Frontal cortex (tissue), 4 donors: ENCODE data around the gene MKRN2. TPM values are rescaled to one million over a fixed set of nuclear protein-coding genes. Genes with fewer than 3 reads are reported as not detected.
A peak's percentile ranks its signal among the peaks of the same experiment; 100 is the strongest.
"Not testable (repeated sequence)": the region's sequence is repeated elsewhere in the genome, so short reads cannot be mapped to it uniquely, and the experiment has no call there.

Source experiments
- DNase-seq, 2 donors: peaks; one replicate each; pipeline ENCODE4 v3.0.0; 2012; ENCODE audit warnings: low spot score in 2 of 2
- FAIRE-seq: peaks from 2 replicates; lab custom pipeline; 2012; peaks lifted over from hg19 to GRCh38; lab: Jason Lieb, UNC
- total RNA-seq: library from RNA; depleted of rRNA; stranded (reverse); fragments of >200 nt; gene quantifications from one replicate; pipeline ENCODE4 v1.2.3, GENCODE V29; 2014
- donor health status: control.
- donor health status: control.
- donor health status: control.

The MKRN2 gene, protein sequence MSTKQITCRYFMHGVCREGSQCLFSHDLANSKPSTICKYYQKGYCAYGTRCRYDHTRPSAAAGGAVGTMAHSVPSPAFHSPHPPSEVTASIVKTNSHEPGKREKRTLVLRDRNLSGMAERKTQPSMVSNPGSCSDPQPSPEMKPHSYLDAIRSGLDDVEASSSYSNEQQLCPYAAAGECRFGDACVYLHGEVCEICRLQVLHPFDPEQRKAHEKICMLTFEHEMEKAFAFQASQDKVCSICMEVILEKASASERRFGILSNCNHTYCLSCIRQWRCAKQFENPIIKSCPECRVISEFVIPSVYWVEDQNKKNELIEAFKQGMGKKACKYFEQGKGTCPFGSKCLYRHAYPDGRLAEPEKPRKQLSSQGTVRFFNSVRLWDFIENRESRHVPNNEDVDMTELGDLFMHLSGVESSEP
- total RNA-seq = 35.5 TPM

DNA sequence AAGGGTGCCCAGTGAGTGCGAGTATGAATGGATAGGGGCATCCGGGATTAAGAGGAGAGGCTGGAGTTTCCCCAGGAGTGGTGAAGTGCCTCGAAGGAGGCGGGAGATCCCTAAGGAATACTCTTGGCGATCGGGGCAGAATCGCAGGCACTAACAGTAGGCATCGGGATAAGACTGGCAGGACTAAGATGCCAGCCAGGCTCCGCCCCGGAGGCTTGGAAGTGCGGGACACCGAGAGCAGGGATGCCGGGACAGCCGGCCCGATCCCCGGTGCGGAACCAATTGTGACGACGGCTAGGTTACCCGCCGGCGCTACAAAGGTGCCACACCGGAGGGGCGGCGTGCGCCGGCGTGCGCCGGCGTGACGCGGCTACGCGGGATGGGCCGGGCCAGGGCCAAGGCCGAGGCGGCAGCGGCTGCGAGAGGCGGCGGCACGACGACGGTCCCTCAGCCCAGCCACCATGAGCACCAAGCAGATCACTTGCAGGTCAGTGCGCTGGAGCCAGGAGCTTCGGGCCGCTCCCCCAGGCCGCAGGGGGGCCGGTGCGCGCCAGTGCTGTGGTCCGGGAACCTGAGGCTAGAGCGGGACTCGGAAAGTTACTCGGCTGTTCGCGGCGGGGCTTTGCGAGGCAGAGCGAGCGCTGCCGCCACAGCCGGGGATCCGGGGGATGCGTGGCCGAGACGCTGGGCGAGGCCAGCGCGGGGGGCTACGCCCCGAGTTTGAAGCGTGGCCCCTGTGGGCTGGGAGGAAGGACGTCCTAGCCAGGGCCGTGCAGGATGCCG is at the start of gene MKRN2:
MKRN2 (plus strand) TSS at position 398 of the 783 bp plus-strand sequence; CDS start at position 462, 64 bp downstream.
- FAIRE-seq = no peak
- peak; percentile 88 for DNase-seq

- DNase-seq (no peak), FAIRE-seq (no peak)
Observed at GRCh38 chr3:12507591-12508281, 49.2 kb upstream of the MKRN2 start.

GRCh38 chr3:12508291-12508700 is 48.6 kb upstream of the MKRN2 start:
- DNase-seq = no peak

DNA sequence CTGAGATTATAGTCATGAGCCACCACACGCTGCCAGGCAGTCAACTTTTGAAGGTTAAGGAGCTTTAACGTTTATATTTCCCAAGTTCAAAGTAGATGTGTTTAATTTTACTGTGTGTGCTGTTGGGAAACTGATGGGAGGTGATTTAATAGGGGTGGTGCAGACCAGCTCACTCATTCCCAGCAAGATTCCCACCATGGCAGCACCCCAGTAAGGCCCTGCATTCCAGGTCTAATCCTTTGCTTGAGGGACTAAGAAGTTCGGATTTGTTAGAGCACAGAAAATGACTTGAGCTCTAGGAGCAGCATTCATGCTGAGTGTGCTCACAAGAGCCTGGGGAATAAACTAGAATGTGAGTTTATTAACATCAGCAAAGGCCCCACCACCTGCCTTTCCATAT is 47.4 kb upstream of the MKRN2 start:
- FAIRE-seq = no peak

More at GRCh38 chr3:12508291-12508700, 48.6 kb upstream of the MKRN2 start:
- FAIRE-seq = no peak

DNA sequence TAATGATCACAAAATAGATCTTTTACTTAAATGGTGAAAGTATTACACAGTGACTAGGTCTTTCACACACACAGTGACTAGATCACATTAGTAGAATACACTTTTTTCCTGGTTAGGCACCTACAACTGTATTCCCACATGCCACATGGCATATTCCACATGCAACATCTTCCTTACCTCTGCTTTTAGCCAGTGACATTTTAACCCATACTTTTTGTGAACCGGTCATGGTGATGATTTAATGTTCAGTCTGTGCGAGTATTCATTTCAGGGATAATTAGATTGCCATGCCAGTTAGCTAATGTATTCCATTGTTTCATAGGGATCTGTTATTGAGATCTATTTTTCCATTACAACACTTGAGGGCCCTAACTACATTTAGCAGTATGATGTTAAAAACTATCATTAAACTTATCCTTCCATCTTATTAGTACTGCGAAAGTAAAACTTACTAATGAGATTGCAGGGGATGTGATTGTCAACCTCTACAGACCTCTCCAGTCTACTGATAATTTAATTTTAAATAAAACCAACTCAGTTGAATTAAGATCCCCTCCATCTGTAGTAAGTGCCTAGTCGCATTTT is 44.3 kb upstream of the MKRN2 start:
- no peak for DNase-seq
- no peak for FAIRE-seq

More for the DNA sequence above, 47.4 kb upstream of the MKRN2 start:
- no peak for DNase-seq

GRCh38 chr3:12513694-12514446 is 43.0 kb upstream of the MKRN2 start:
- FAIRE-seq (no peak), DNase-seq (no peak)

DNA sequence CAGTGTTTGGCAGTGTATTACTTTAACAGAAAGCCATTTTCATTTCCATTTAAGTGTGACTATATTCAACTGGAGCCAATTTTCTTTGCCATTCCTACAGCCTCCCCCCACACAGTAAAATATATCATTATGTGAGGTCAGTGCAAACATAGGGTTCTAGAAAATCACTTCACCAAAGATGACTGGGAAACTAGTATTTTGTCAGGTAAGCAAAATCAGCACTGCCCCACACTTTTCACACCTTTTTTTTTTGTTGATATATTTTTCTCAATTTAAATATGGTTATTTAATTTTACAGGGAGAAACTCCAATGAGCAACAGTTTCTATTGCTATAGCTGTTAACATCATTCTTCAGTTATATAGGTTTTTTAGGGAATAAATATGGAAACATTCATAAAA is 41.3 kb upstream of the MKRN2 start:
- no peak for FAIRE-seq
- no peak for DNase-seq

GRCh38 chr3:12516873-12517272 is 40.0 kb upstream of the MKRN2 start:
- FAIRE-seq (no peak), DNase-seq (no peak)

- DNase-seq (no peak), FAIRE-seq (no peak)
Observed at GRCh38 chr3:12518261-12519028, 38.4 kb upstream of the MKRN2 start.

- DNase-seq (no peak), FAIRE-seq (no peak)
Observed at GRCh38 chr3:12521010-12521409, 35.9 kb upstream of the MKRN2 start.

- DNase-seq (no peak), FAIRE-seq (no peak)
Observed at GRCh38 chr3:12522721-12523120, 34.2 kb upstream of the MKRN2 start.

GRCh38 chr3:12527757-12528143 is 29.1 kb upstream of the MKRN2 start:
- DNase-seq (no peak), FAIRE-seq (no peak)

DNA sequence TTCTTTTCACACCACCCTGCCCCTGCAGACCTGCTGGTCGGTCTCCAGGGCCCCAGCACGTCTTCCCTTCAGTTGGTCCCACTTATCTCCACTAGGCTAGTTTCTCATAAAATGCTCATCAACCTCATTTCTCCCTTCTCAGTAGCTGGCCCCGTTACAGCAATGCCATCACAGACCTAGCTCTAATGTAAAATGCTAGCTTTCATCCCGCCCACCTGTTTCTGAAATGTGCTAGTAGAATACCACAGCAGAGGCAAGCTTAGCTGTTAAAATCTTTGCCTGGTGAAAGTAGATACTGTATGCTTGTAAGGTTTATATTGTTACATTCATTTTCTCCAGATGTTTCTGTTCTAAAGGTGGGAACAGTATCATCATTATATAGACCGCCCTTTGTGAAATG is 24.7 kb upstream of the MKRN2 start:
- peak in 1 of 2 donors; percentile 22 for DNase-seq
- no peak for FAIRE-seq

DNA sequence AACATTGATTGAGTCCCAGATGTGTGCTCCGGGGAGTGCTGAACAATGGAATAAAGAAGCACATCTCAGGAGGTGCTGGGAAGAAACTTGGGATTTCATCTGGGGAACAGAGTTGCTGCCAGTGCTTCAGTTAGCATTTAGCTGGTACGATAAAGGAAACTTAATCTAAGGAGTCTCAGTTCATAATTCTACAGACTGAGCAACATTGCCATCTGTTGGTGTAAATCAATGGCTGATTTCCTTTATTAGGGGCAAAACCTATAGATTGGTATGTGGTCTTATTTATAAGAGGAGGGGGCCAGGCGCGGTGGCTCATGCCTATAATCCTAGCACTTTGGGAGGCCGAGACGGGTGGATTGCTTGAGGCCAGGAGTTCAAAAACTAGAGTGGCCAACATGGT is 20.5 kb upstream of the MKRN2 start:
- DNase-seq (no peak), FAIRE-seq (no peak)

DNA sequence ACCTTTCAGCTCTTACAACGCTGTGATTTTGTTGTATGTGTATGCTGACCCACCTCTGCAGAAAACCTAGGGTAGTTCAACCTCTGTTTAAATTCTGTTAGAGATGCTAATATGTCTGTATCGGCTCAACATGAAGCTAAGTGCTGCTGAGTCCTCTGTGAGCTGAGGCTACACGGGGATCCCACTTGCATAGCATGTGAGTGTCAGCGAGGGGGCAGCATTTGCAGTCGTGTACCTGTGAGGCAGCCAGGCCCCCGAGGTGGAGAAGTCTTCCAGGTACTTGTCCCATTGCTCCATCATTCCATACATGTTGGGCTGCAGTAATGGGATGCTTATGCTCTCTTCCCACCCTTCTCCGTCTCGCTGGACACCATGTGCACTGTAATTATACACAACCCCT is 15.3 kb upstream of the MKRN2 start:
- DNase-seq = no peak
- FAIRE-seq = no peak

GRCh38 chr3:12543497-12543896 is 13.4 kb upstream of the MKRN2 start:
- FAIRE-seq, DNase-seq: not testable (repeated sequence)

- FAIRE-seq (no peak), DNase-seq (no peak)
Observed at GRCh38 chr3:12544652-12545472, 12.0 kb upstream of the MKRN2 start.

DNA sequence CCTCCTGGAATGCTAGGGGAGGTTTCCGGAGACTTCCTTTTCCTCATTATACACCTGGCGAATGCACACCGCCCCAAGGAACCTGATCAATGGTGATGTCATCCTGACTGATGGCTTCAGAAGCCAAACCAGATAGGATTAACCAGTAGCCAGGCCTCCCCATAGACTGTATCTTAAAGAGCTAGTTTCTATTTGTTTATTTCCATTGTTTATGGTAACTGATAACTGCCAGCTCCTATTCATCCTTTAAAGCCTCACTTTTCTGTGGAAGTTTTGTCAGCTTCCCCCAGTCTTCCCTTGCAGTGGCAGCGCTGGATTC is 11.5 kb upstream of the MKRN2 start, which contains the start of gene MKRN2OS:
MKRN2OS (minus strand) TSS at position 27 of the 319 bp plus-strand sequence. CDS start 35 bp downstream, outside the sequence.
- FAIRE-seq (no peak), DNase-seq (no peak)
